GM23338 (cell line): Measurements from ENCODE around the gene MAGOH. TPM values are rescaled to one million over a fixed set of nuclear protein-coding genes. Genes with fewer than 3 reads are reported as not detected.

Experiments
- ATAC-seq: fragments of 200-7000 bp; cut with Tn5 transposase; 3 replicates; pipeline ENCODE4 v1.9.1; 2020
- DNase-seq: peaks from one replicate; pipeline ENCODE4 v3.0.0-alpha.2; 2015; ENCODE audit warnings: low spot score
- H2AFZ ChIP-seq: fragments of 200-600 bp; sonication (generic); 2 replicates; pipeline ENCODE4 v1.8.0; 2016; ENCODE audit warnings: antibody characterized with exemption, mild to moderate bottlenecking, moderate library complexity
- H3F3A ChIP-seq: fragments of 200-600 bp; sonication (generic); replicated peaks from 2 replicates; pipeline ENCODE4 v1.8.0; 2017; ENCODE audit warnings: antibody characterized with exemption, mixed run types, low read depth
- H3K27ac ChIP-seq: fragments of 200-600 bp; sonication (generic); 2 replicates; pipeline ENCODE4 v1.6.1; 2016; ENCODE audit warnings: low read depth
- H3K27me3 ChIP-seq: fragments of 200-600 bp; sonication (generic); 2 replicates; pipeline ENCODE4 v1.8.0; 2016; ENCODE audit warnings: mild to moderate bottlenecking, mixed run types, moderate library complexity; ENCODE audit not compliant: insufficient read depth
- H3K36me3 ChIP-seq: fragments of 200-600 bp; sonication (generic); 2 replicates; pipeline ENCODE4 v1.8.0; 2016; ENCODE audit warnings: mild to moderate bottlenecking; ENCODE audit not compliant: insufficient read depth
- H3K4me1 ChIP-seq: fragments of 200-600 bp; sonication (generic); 2 replicates; pipeline ENCODE4 v1.8.0; 2016; ENCODE audit warnings: mild to moderate bottlenecking, moderate library complexity; ENCODE audit not compliant: insufficient read depth
- H3K4me2 ChIP-seq: fragments of 200-600 bp; sonication (generic); 2 replicates; pipeline ENCODE4 v1.7.1; 2017; ENCODE audit warnings: mixed run types
- H3K4me3 ChIP-seq: fragments of 200-600 bp; sonication (generic); 2 replicates; pipeline ENCODE4 v1.6.1; 2016; ENCODE audit warnings: mixed run types
- H3K79me2 ChIP-seq: fragments of 200-600 bp; sonication (generic); replicated peaks from 2 replicates; pipeline ENCODE4 v1.8.0; 2017; ENCODE audit warnings: mild to moderate bottlenecking; ENCODE audit not compliant: insufficient read depth
- H3K9me2 ChIP-seq: fragments of 200-600 bp; sonication (generic); 2 replicates; pipeline ENCODE4 v1.8.0; 2017; ENCODE audit not compliant: insufficient read depth
- H4K20me1 ChIP-seq: fragments of 200-600 bp; sonication (generic); replicated peaks from 2 replicates; pipeline ENCODE4 v1.8.0; 2017; ENCODE audit warnings: mild to moderate bottlenecking; ENCODE audit not compliant: insufficient read depth
- H3K27ac Mint-ChIP-seq: 2 replicates; pipeline ENCODE4 v1.8.0; 2020; ENCODE audit warnings: inconsistent platforms, mild to moderate bottlenecking, moderate library complexity, mixed read lengths
- H3K27me3 Mint-ChIP-seq: 3 replicates; pipeline ENCODE4 v1.8.0; 2022; ENCODE audit warnings: low read depth, mild to moderate bottlenecking, moderate library complexity, mixed read lengths, inconsistent platforms; ENCODE audit not compliant: insufficient read depth, poor library complexity
- H3K36me3 Mint-ChIP-seq: 3 replicates; pipeline ENCODE4 v1.8.0; 2021; ENCODE audit warnings: low read depth, mild to moderate bottlenecking, inconsistent platforms, moderate library complexity, mixed read lengths
- H3K4me1 Mint-ChIP-seq: 3 replicates; pipeline ENCODE4 v1.8.0; 2020; ENCODE audit warnings: mild to moderate bottlenecking, inconsistent platforms, mixed read lengths
- H3K4me3 Mint-ChIP-seq: 3 replicates; pipeline ENCODE4 v1.8.0; 2021; ENCODE audit warnings: moderate library complexity, mild to moderate bottlenecking, inconsistent platforms, mixed read lengths
- H3K9me3 Mint-ChIP-seq: 3 replicates; pipeline ENCODE4 v1.8.0; 2020; ENCODE audit warnings: moderate library complexity, mild to moderate bottlenecking, inconsistent platforms, mixed read lengths
- CREB1 ChIP-seq: fragments of 250-450 bp; sonication (Bioruptor Pico); IDR thresholded peaks from 2 replicates; pipeline ENCODE4 v1.5.0; 2020; ENCODE audit warnings: low read depth, mild to moderate bottlenecking, moderate library complexity
- CTCF ChIP-seq, 2 experiments: fragments of 200-600 bp in 1 of 2; sonication (generic) in 1 of 2; conservative IDR thresholded peaks; 2 replicates each; pipeline versions ENCODE4 v1.5.1 to v1.6.1; 2016 to 2017; ENCODE audit warnings: antibody characterized with exemption in 2 of 2, low read depth in 2 of 2, mild to moderate bottlenecking in 2 of 2, moderate library complexity in 1 of 2
- ETS1 ChIP-seq: IDR thresholded peaks from 2 replicates; pipeline ENCODE4 v1.6.1; 2016; ENCODE audit warnings: antibody characterized with exemption
- EZH2 ChIP-seq: fragments of 200-600 bp; sonication (generic); IDR thresholded peaks from one replicate; pipeline ENCODE4 v1.8.0; 2017; ENCODE audit warnings: antibody characterized with exemption, mild to moderate bottlenecking, low read depth; ENCODE audit not compliant: unreplicated experiment
- EZH2phosphoT487 ChIP-seq: fragments of 200-600 bp; sonication (generic); IDR thresholded peaks from one replicate; pipeline ENCODE4 v1.8.1; 2018; ENCODE audit warnings: antibody characterized with exemption; ENCODE audit not compliant: unreplicated experiment
- JUNB ChIP-seq: IDR thresholded peaks from one replicate; pipeline ENCODE4 v1.6.1; 2016; ENCODE audit warnings: antibody characterized with exemption; ENCODE audit not compliant: unreplicated experiment
- NANOG ChIP-seq: IDR thresholded peaks from 2 replicates; pipeline ENCODE4 v1.6.1; 2016; ENCODE audit warnings: antibody characterized with exemption, borderline replicate concordance
- POLR2AphosphoS5 ChIP-seq: IDR thresholded peaks from 2 replicates; pipeline ENCODE4 v1.6.1; 2016; ENCODE audit warnings: antibody characterized with exemption, low read depth
- REST ChIP-seq: IDR thresholded peaks from one replicate; pipeline ENCODE4 v1.6.1; 2018; ENCODE audit warnings: antibody characterized with exemption; ENCODE audit not compliant: unreplicated experiment
- STAT1 ChIP-seq: IDR thresholded peaks from one replicate; pipeline ENCODE4 v1.6.1; 2016; ENCODE audit warnings: antibody characterized with exemption; ENCODE audit not compliant: unreplicated experiment
- ZNF114 ChIP-seq: fragments of 250-450 bp; sonication (Bioruptor Pico); IDR thresholded peaks from 2 replicates; pipeline ENCODE4 v1.5.0; 2020; ENCODE audit warnings: mild to moderate bottlenecking, moderate library complexity
- ZNF331 ChIP-seq: fragments of 250-450 bp; sonication (Bioruptor Pico); IDR thresholded peaks from 2 replicates; pipeline ENCODE4 v1.5.0; 2020; ENCODE audit warnings: low read depth, mild to moderate bottlenecking, moderate library complexity
- ZNF462 ChIP-seq: fragments of 250-450 bp; sonication (Bioruptor Pico); IDR thresholded peaks from 2 replicates; pipeline ENCODE4 v1.5.0; 2020; ENCODE audit warnings: mild to moderate bottlenecking, moderate library complexity
- polyA plus RNA-seq: library from polyadenylated mRNA; unstranded; fragments of >200 nt; fragmentation: Nextera tagmentation; extraction: Ambion mirVana; gene quantifications from 2 replicates; pipeline ENCODE4 v1.2.1, GENCODE V29; 2016
- total RNA-seq: library from RNA; depleted of rRNA; stranded (reverse); fragments of >200 nt; shearing (Covaris generic); gene quantifications from 2 replicates; pipeline ENCODE4 v1.2.3, GENCODE V29; 2014

The MAGOH gene
- total and polyA plus RNA-seq, 2 experiments from 2014 or later = 79.3 to 185 TPM

- Histone ChIP-seq H3K4me1 (peaks cover 3% of the 10 kb centered on the region), H3K4me3 (no peak overlapping the region), H3K9me2 (no peaks in the 10 kb centered on the region), H3K4me2 (no peak overlapping the region), H3K79me2 (peaks cover 15% of the 10 kb centered on the region), H3F3A (peaks cover 13% of the 10 kb centered on the region; the same call in 1 of the 2 replicates), H3K36me3 (peaks cover 12% of the 10 kb centered on the region), H4K20me1 (peaks cover 5% of the 10 kb centered on the region; the same call in 1 of the 2 replicates), H3K27me3 (no peaks in the 10 kb centered on the region), H2AFZ (no peak overlapping the region), H3K27ac (no peak overlapping the region)
- Mint-ChIP-seq H3K4me3 (no peak overlapping the region), H3K36me3 (peaks cover 17% of the 10 kb centered on the region), H3K4me1 (peaks cover 7% of the 10 kb centered on the region), H3K27ac (no peak overlapping the region), H3K9me3 (peaks cover 3% of the 10 kb centered on the region; the same call in 1 of the 3 replicates), H3K27me3 (peaks cover 12% of the 10 kb centered on the region)
- no peak for TF ChIP-seq ZNF331 (CRISPR knock-in tag)
- TF ChIP-seq POLR2AphosphoS5 = no peak
- no peak for TF ChIP-seq NANOG
- TF ChIP-seq STAT1 = no peak
- TF ChIP-seq ZNF462 (CRISPR knock-in tag) = no peak
- TF ChIP-seq ZNF114 = no peak
- TF ChIP-seq EZH2phosphoT487 = no peak
- no peak for TF ChIP-seq EZH2
- TF ChIP-seq JUNB = no peak
- TF ChIP-seq CTCF (conservative IDR thresholded peaks at IDR 0.05; ENCODE audit: low read depth in 2 of 2) = no peak
- TF ChIP-seq CREB1 (CRISPR knock-in tag) = no peak
- TF ChIP-seq ETS1 = no peak
- TF ChIP-seq REST = no peak
- DNase-seq (no peak), ATAC-seq (no peak)
Observed at GRCh38 chr1:53241828-53242227, 3.5 kb upstream of the MAGOH start.
